ENCODE results near the gene AKAP7. TPM values are rescaled to one million over a fixed set of nuclear protein-coding genes. Genes with fewer than 3 reads are reported as not detected.
"Not testable (repeated sequence)": the region's sequence is repeated elsewhere in the genome, so short reads cannot be mapped to it uniquely, and the experiment has no call there.

The AKAP7 gene
- total RNA-seq, 4 donors from 2014 or later = 5.9 to 15.1 (median 7.2) TPM

GRCh38 chr6:131292145-131292938 is 157.1 kb downstream of the AKAP7 start:
- 49 to 53% methylated on average over 2 of the region's 2 CpGs for WGBS, 2 donors (ENCODE audit: low coverage in 1 of 2)
- peaks cover 0 to 9% of the 10 kb centered on the region in 2 donors for H3K36me3 ChIP-seq
- H3K4me3 ChIP-seq = no peak overlapping the region
- H3K27ac ChIP-seq = no peak overlapping the region
- ATAC-seq = no peak
- no peaks in the 10 kb centered on the region for H3K4me1 ChIP-seq
- no peaks in the 10 kb centered on the region for H3K27me3 ChIP-seq
- H3K9me3 ChIP-seq = no peaks in the 10 kb centered on the region
- TF ChIP-seq EP300 (IDR thresholded peaks at IDR 0.05) (no peak), POLR2AphosphoS5 (IDR thresholded peaks at IDR 0.05) (no peak), CTCF (IDR thresholded peaks at IDR 0.05) (no peak), POLR2A (IDR thresholded peaks at IDR 0.05) (no peak)

GRCh38 chr6:131293472-131293911 is 158.2 kb downstream of the AKAP7 start:
- 38 to 60% methylated on average over 1 of the region's 3 CpGs for WGBS, 2 donors (ENCODE audit: low coverage in 1 of 2)
- Histone ChIP-seq H3K4me3 (no peak overlapping the region), H3K27ac (no peak overlapping the region), H3K9me3 (no peaks in the 10 kb centered on the region), H3K27me3 (no peaks in the 10 kb centered on the region), H3K36me3 (no peaks in the 10 kb centered on the region), H3K4me1 (no peaks in the 10 kb centered on the region)
- TF ChIP-seq CTCF (IDR thresholded peaks at IDR 0.05) (no peak), POLR2AphosphoS5 (IDR thresholded peaks at IDR 0.05) (no peak), POLR2A (IDR thresholded peaks at IDR 0.05) (no peak), EP300 (IDR thresholded peaks at IDR 0.05) (no peak)
- ATAC-seq = no peak

GRCh38 chr6:131295081-131295480 is 159.8 kb downstream of the AKAP7 start:
- Histone ChIP-seq H3K27me3 (no peaks in the 10 kb centered on the region), H3K36me3 (no peaks in the 10 kb centered on the region), H3K4me1 (no peaks in the 10 kb centered on the region), H3K27ac (no peak overlapping the region), H3K9me3 (no peaks in the 10 kb centered on the region), H3K4me3 (no peak overlapping the region)
- ATAC-seq = no peak
- TF ChIP-seq CTCF (IDR thresholded peaks at IDR 0.05) = no peak
- TF ChIP-seq EP300 (IDR thresholded peaks at IDR 0.05) = no peak
- TF ChIP-seq POLR2A (IDR thresholded peaks at IDR 0.05) = no peak
- no peak for TF ChIP-seq POLR2AphosphoS5 (IDR thresholded peaks at IDR 0.05)
- 92% methylated on average over 2 of the region's 10 CpGs; no CpG with 5 or more reads in 1 of the 2 donors for WGBS, 2 donors (ENCODE audit: low coverage in 1 of 2)

GRCh38 chr6:131300826-131301225 is 165.6 kb downstream of the AKAP7 start:
- not testable (repeated sequence) for H3K4me3 ChIP-seq
- WGBS, 2 donors (ENCODE audit: low coverage in 1 of 2) = 97% methylated on average over 4 of the region's 7 CpGs

GRCh38 chr6:131303338-131303930 is 168.2 kb downstream of the AKAP7 start:
- no peaks in the 10 kb centered on the region for H3K9me3 ChIP-seq
- ATAC-seq = no peak
- WGBS, 2 donors (ENCODE audit: low coverage in 1 of 2) = 80 to 82% methylated on average over 4 to 6 of the region's 6 CpGs

More at GRCh38 chr6:131300826-131301225, 165.6 kb downstream of the AKAP7 start:
- H3K4me1 ChIP-seq, H3K27ac ChIP-seq, H3K9me3 ChIP-seq, H3K36me3 ChIP-seq, H3K27me3 ChIP-seq, ATAC-seq: not testable (repeated sequence)

More at GRCh38 chr6:131303338-131303930, 168.2 kb downstream of the AKAP7 start:
- no peaks in the 10 kb centered on the region for H3K4me1 ChIP-seq
- H3K4me3 ChIP-seq = no peak overlapping the region
- H3K27ac ChIP-seq = no peak overlapping the region
- TF ChIP-seq CTCF (IDR thresholded peaks at IDR 0.05) (no peak), EP300 (IDR thresholded peaks at IDR 0.05) (no peak), POLR2A (IDR thresholded peaks at IDR 0.05) (no peak), POLR2AphosphoS5 (IDR thresholded peaks at IDR 0.05) (no peak)
- no peaks in the 10 kb centered on the region for H3K27me3 ChIP-seq
- no peaks in the 10 kb centered on the region for H3K36me3 ChIP-seq

Measured in gastroesophageal sphincter (tissue), 4 donors.